OCI-LY7 (cell line): ENCODE results near the gene OR2V1. TPM values are rescaled to one million over a fixed set of nuclear protein-coding genes. Genes with fewer than 3 reads are reported as not detected.

Experiments
- BruUV-seq: library from RNA; stranded (reverse); fragments of 400-500 nt; replicated peaks from 2 replicates; lab custom pipeline; 2021; lab: Mats Ljungman, UMichigan
- CTCF ChIA-PET: fragments of 300-600 bp; sonication (Branson Sonifier 250); formaldehyde crosslinking; loops from one replicate; lab custom pipeline; 2022; ENCODE audit warnings: antibody characterized with exemption; ENCODE audit not compliant: unreplicated experiment; lab: Charles Lee
- POLR2A ChIA-PET: fragments of 300-600 bp; sonication (Branson Sonifier 250); formaldehyde crosslinking; loops from one replicate; lab custom pipeline; 2022; ENCODE audit warnings: antibody characterized with exemption; lab: Charles Lee
- DNase-seq: peaks from one replicate; pipeline ENCODE4 v3.0.0-alpha.2; 2015; ENCODE audit warnings: low spot score
- H2AFZ ChIP-seq: fragments of 200-600 bp; sonication (generic), shearing (Covaris generic); 2 replicates; pipeline ENCODE4 v1.6.1; 2014; ENCODE audit warnings: mild to moderate bottlenecking, antibody characterized with exemption, low read length, moderate library complexity
- H3K27ac ChIP-seq: fragments of 200-600 bp; sonication (generic); 2 replicates; pipeline ENCODE4 v1.5.1; 2014; ENCODE audit warnings: mixed run types, low read depth, mild to moderate bottlenecking, moderate library complexity, low read length, inconsistent platforms; ENCODE audit not compliant: poor library complexity, severe bottlenecking
- H3K36me3 ChIP-seq: fragments of 200-600 bp; sonication (generic); 2 replicates; pipeline ENCODE4 v1.6.1; 2014; ENCODE audit warnings: mild to moderate bottlenecking, antibody characterized with exemption, low read length, moderate library complexity, mixed read lengths; ENCODE audit not compliant: insufficient read depth
- H3K4me1 ChIP-seq: fragments of 200-600 bp; sonication (generic); 2 replicates; pipeline ENCODE4 v1.5.1; 2014; ENCODE audit warnings: mild to moderate bottlenecking, low read length; ENCODE audit not compliant: insufficient read depth, poor library complexity, severe bottlenecking
- H3K4me2 ChIP-seq: fragments of 200-600 bp; sonication (generic); 2 replicates; pipeline ENCODE4 v1.6.1; 2014; ENCODE audit warnings: mild to moderate bottlenecking, low read length
- H3K4me3 ChIP-seq: fragments of 200-600 bp; sonication (generic); 2 replicates; pipeline ENCODE4 v1.5.1; 2014; ENCODE audit warnings: mild to moderate bottlenecking, low read depth, low read length; ENCODE audit not compliant: poor library complexity, severe bottlenecking
- H3K79me2 ChIP-seq: fragments of 200-600 bp; sonication (generic); 2 replicates; pipeline ENCODE4 v1.6.1; 2016; ENCODE audit warnings: low read depth, mild to moderate bottlenecking, low read length, moderate library complexity, mixed read lengths; ENCODE audit not compliant: insufficient read depth
- H3K9me2 ChIP-seq: fragments of 200-600 bp; sonication (generic); 2 replicates; pipeline ENCODE4 v1.6.1; 2016; ENCODE audit warnings: mild to moderate bottlenecking, low read length, mixed read lengths; ENCODE audit not compliant: insufficient read depth
- H3K9me3 ChIP-seq: fragments of 200-600 bp; sonication (generic); 2 replicates; pipeline ENCODE4 v1.6.1; 2014; ENCODE audit warnings: mild to moderate bottlenecking, mixed run types, low read length, mixed read lengths
- H4K20me1 ChIP-seq: fragments of 200-600 bp; sonication (generic); 2 replicates; pipeline ENCODE4 v1.6.1; 2014; ENCODE audit warnings: mild to moderate bottlenecking, antibody characterized with exemption, low read length, moderate library complexity, mixed read lengths; ENCODE audit not compliant: insufficient read depth
- EZH2phosphoT487 ChIP-seq: fragments of 200-600 bp; sonication (generic); IDR thresholded peaks from 2 replicates; pipeline ENCODE4 v1.6.1; 2018; ENCODE audit warnings: low read depth, borderline replicate concordance, mild to moderate bottlenecking, mixed run types, antibody characterized with exemption, low read length, moderate library complexity, mixed read lengths
- intact Hi-C: fragments of 100-400 bp; cut with micrococcal nuclease; formaldehyde crosslinking; loops from one replicate; pipeline ENCODE4 v1.10.0; 2022; ENCODE audit not compliant: unreplicated experiment
- total RNA-seq, 2 experiments: library from RNA; depleted of rRNA in 1 of 2; stranded (reverse); fragments of >200 nt in 1 of 2; shearing (Covaris generic) in 1 of 2; gene quantifications; 2 replicates each; pipeline ENCODE4 v1.2.3, GENCODE V29; 2014 to 2022
- TF ChIP-seq, protein P1 (sequence below): fragments of 200-600 bp; sonication (generic); conservative IDR thresholded peaks from 2 replicates; pipeline ENCODE4 v1.5.1; 2014; ENCODE audit warnings: mild to moderate bottlenecking, antibody characterized with exemption, low read length, moderate library complexity, mixed read lengths

Gene OR2V1
- total RNA-seq, 2 experiments from 2014 or later, result not detected

DNA sequence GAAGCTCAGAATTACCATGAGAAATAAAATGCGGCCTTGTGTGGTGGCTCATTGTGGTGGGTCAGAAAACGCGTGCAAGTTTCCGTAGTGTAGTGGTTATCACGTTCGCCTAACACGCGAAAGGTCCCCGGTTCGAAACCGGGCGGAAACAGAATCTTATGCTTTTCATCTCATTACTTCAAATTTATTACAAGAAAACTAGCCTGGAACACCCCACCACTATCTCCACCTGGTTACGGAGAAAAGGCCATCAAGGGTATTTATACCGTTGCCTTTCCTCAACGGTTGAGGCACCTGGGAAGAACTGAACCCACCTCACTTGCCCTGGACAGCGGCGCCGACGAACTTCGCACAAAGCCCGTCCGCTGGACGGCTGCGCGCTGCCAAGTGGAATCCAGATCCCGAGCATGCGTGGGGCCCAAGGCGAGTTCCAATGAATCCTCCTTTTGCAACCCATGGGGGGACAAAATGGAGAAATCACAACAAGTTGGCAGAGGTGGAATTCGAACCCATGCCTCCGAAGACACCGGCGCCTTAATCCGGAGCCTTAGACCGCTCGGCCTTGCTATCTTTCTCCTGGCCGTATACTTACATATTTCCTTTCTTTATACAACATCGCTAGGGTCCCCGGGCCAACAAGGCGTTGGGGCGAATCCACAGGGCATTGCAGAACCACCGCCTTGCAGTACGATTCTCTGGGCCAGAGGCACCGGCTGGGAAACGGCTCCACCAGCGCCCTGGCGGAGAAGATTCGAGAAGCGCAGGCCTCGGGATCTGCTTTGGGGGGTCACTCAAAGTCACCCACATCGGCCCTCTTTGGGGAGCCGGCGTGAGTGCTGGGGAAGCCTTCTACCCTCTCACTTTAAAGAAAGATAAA lies 33.3 kb upstream of the OR2V1 start:
- H3K79me2 ChIP-seq, result no peaks in the 10 kb centered on the region
- H3K27ac ChIP-seq, result peak overlapping the region; percentile 45
- H3K36me3 ChIP-seq, result no peaks in the 10 kb centered on the region
- H4K20me1 ChIP-seq, result no peaks in the 10 kb centered on the region
- H2AFZ ChIP-seq, result peak overlapping the region; percentile 83; the same call in 1 of the 2 replicates
- peak overlapping the region; percentile 59 for H3K4me2 ChIP-seq
- CTCF ChIA-PET, result interaction anchor here (1.1 kb wide), 1 partner anchor 26 kb away, joined by 3 read pairs; no protein-coding TSS in a partner anchor
- H3K4me1 ChIP-seq, result peaks cover 75% of the 10 kb centered on the region
- TF ChIP-seq EZH2phosphoT487, result no peak
- TF ChIP-seq, protein P1, sequence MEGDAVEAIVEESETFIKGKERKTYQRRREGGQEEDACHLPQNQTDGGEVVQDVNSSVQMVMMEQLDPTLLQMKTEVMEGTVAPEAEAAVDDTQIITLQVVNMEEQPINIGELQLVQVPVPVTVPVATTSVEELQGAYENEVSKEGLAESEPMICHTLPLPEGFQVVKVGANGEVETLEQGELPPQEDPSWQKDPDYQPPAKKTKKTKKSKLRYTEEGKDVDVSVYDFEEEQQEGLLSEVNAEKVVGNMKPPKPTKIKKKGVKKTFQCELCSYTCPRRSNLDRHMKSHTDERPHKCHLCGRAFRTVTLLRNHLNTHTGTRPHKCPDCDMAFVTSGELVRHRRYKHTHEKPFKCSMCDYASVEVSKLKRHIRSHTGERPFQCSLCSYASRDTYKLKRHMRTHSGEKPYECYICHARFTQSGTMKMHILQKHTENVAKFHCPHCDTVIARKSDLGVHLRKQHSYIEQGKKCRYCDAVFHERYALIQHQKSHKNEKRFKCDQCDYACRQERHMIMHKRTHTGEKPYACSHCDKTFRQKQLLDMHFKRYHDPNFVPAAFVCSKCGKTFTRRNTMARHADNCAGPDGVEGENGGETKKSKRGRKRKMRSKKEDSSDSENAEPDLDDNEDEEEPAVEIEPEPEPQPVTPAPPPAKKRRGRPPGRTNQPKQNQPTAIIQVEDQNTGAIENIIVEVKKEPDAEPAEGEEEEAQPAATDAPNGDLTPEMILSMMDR, result no peak
- intact Hi-C loops, result no loop called here
- no peaks in the 10 kb centered on the region for H3K9me2 ChIP-seq
- peak overlapping the region; percentile 43 for H3K4me3 ChIP-seq
- POLR2A ChIA-PET, result interaction anchor here (0.6 to 1.9 kb wide), 4 partner anchors 8 to 301 kb away, joined by 3 to 11 read pairs (median 4); no protein-coding TSS in a partner anchor
- no peaks in the 10 kb centered on the region for H3K9me3 ChIP-seq
- DNase-seq, result no peak
- BruUV-seq, result no TSS peak

DNA sequence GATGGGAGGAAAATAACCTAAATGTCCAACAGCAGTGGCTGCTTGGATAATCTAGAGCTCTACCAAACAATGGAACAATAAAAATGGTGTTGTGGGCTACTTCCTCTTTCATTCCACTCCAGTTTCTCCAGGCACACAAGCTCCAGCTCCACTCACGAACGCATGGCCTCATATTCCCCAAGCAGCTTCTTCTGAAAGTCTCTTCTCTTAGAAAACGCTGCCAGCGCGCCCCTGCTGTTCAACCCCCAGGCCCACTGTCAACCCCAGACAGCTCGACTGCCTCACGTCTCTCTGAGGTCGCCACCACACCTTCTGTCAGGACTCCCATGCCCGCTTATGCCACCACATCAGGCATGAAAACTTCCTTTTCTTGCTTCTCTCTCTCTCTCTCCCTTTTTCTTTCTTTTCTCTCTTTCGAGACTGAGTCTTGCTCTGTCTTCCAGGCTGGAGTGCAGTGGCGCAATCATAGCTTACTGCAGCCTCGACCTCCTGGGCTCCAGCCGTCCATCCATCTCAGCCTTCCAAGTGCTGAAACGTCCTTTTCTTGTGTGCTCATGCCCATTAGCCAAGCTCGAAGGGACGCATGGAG lies 32.6 kb upstream of the OR2V1 start:
- Histone ChIP-seq H3K79me2 (no peaks in the 10 kb centered on the region), H3K4me2 (peak overlapping the region; percentile 59), H3K9me2 (no peaks in the 10 kb centered on the region), H3K27ac (peak overlapping the region; percentile 45), H3K36me3 (no peaks in the 10 kb centered on the region), H3K9me3 (no peaks in the 10 kb centered on the region), H3K4me1 (peaks cover 68% of the 10 kb centered on the region), H4K20me1 (no peaks in the 10 kb centered on the region), H3K4me3 (peak overlapping the region; percentile 43), H2AFZ (peak overlapping the region; percentile 83)
- TF ChIP-seq, protein P1, result peak; percentile 28; the same call in 1 of the 2 replicates
- TF ChIP-seq EZH2phosphoT487, result no peak
- DNase-seq, result peak; percentile 61
- BruUV-seq, result no TSS peak
- CTCF ChIA-PET, result interaction anchor here (1.1 kb wide), 1 partner anchor 26 kb away, joined by 3 read pairs; no protein-coding TSS in a partner anchor
- POLR2A ChIA-PET, result interaction anchor here (0.6 to 1.9 kb wide), 6 partner anchors 9 to 301 kb away, joined by 3 to 11 read pairs (median 4); no protein-coding TSS in a partner anchor
- intact Hi-C loops, result no loop called here
